HEK293T (cell line): Measurements from ENCODE around the gene ZNF618.

Experiments used
- CTCF ChIA-PET: fragments of 350-600 bp; formaldehyde crosslinking; extraction: SDS; loops from one replicate; lab custom pipeline; 2021; ENCODE audit warnings: antibody characterized with exemption, inconsistent platforms; lab: Yijun Ruan, JAX
- POLR2A ChIA-PET: fragments of 350-600 bp; formaldehyde crosslinking; extraction: SDS; loops from one replicate; lab custom pipeline; 2020; ENCODE audit warnings: antibody characterized with exemption, inconsistent platforms; lab: Yijun Ruan, JAX
- DNase-seq: peaks from one replicate; pipeline ENCODE4 v3.0.0; 2012; ENCODE audit warnings: mixed read lengths; ENCODE audit errors: extremely low spot score
- ARNT ChIP-seq: fragments of 450-650 bp; IDR thresholded peaks from 2 replicates; pipeline ENCODE4 v1.6.1; 2017; ENCODE audit warnings: mild to moderate bottlenecking
- BHLHE40 ChIP-seq: fragments of 450-650 bp; IDR thresholded peaks from 2 replicates; pipeline ENCODE4 v1.6.1; 2016; ENCODE audit warnings: mild to moderate bottlenecking, moderate library complexity, borderline replicate concordance
- CTBP1 ChIP-seq: fragments of 450-650 bp; IDR thresholded peaks from 2 replicates; pipeline ENCODE4 v1.6.1; 2016; ENCODE audit warnings: borderline replicate concordance
- ELF4 ChIP-seq: fragments of 450-650 bp; IDR thresholded peaks from 2 replicates; pipeline ENCODE4 v1.6.1; 2017; ENCODE audit warnings: antibody characterized with exemption
- FOXA1 ChIP-seq: fragments of 450-650 bp; IDR thresholded peaks from 2 replicates; pipeline ENCODE4 v1.6.1; 2016; ENCODE audit warnings: mild to moderate bottlenecking
- FOXK2 ChIP-seq: fragments of 450-650 bp; IDR thresholded peaks from 2 replicates; pipeline ENCODE4 v1.6.1; 2016; ENCODE audit warnings: mild to moderate bottlenecking
- FOXM1 ChIP-seq: fragments of 450-650 bp; IDR thresholded peaks from 2 replicates; pipeline ENCODE4 v1.6.1; 2017; ENCODE audit warnings: mild to moderate bottlenecking, borderline replicate concordance
- HDGF ChIP-seq: fragments of 450-650 bp; IDR thresholded peaks from 2 replicates; pipeline ENCODE4 v1.6.1; 2017; ENCODE audit warnings: antibody characterized with exemption, borderline replicate concordance
- L3MBTL2 ChIP-seq: fragments of 450-650 bp; conservative IDR thresholded peaks from 2 replicates; pipeline ENCODE4 v1.6.1; 2016; ENCODE audit warnings: mild to moderate bottlenecking
- LEF1 ChIP-seq: fragments of 450-650 bp; IDR thresholded peaks from 2 replicates; pipeline ENCODE4 v1.6.1; 2017; ENCODE audit warnings: mild to moderate bottlenecking, borderline replicate concordance
- NFRKB ChIP-seq: fragments of 450-650 bp; IDR thresholded peaks from 2 replicates; pipeline ENCODE4 v1.6.1; 2016; ENCODE audit warnings: mild to moderate bottlenecking, moderate library complexity
- SP1 ChIP-seq: fragments of 450-650 bp; IDR thresholded peaks from 2 replicates; pipeline ENCODE4 v1.6.1; 2017
- SUZ12 ChIP-seq: fragments of 450-650 bp; IDR thresholded peaks from 2 replicates; pipeline ENCODE4 v1.6.1; 2016; ENCODE audit warnings: mild to moderate bottlenecking
- TARDBP ChIP-seq: fragments of 450-650 bp; IDR thresholded peaks from 2 replicates; pipeline ENCODE4 v1.6.1; 2016
- ZNF384 ChIP-seq: fragments of 450-650 bp; IDR thresholded peaks from 2 replicates; pipeline ENCODE4 v1.6.1; 2016
- TF ChIP-seq, protein P1 (sequence below): fragments of 450-650 bp; IDR thresholded peaks from 2 replicates; pipeline ENCODE4 v1.6.1; 2016

Gene ZNF618

DNA sequence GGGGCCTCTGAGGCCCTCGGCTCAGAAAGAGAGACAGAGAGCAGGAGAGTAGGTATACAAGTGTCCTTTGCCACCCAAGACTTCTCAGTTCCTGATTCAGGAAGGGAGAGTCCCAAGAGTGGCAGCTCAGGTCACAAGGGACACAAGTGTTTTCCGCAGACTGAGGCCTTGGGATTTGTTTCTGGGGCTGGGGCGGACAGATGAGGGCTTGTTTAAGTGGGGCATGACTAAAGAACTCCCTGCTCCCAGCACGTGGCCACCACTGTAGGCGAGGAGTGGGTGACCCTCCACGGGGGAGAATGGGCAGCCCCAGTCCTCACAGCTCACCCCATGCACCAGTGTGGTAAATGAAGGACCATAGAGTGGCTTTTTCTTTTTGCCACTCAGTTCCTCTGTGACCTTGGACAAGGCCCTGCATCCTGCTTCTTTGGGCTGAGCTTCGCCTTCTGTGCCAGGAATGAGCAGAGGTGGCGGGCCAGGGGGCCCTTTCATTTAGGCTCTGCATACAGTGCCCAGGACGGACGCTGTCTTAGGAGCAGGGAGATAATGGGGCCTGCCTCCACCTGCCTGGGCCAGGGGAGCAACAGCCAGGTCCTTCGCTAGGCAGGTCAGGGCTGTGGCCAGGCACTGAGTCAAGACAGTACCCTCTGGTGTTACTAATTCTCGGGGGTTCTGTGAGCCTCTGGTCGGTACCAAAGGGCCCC lies 151.2 kb downstream of the ZNF618 start:
- ChIA-PET POLR2A (no interaction called here), CTCF (no interaction called here)
- no peak for DNase-seq
- TF ChIP-seq LEF1 (no peak), L3MBTL2 (no peak), ZNF384 (no peak), ARNT (no peak), NFRKB (no peak)
- TF ChIP-seq, protein P1, sequence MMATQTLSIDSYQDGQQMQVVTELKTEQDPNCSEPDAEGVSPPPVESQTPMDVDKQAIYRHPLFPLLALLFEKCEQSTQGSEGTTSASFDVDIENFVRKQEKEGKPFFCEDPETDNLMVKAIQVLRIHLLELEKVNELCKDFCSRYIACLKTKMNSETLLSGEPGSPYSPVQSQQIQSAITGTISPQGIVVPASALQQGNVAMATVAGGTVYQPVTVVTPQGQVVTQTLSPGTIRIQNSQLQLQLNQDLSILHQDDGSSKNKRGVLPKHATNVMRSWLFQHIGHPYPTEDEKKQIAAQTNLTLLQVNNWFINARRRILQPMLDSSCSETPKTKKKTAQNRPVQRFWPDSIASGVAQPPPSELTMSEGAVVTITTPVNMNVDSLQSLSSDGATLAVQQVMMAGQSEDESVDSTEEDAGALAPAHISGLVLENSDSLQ = no peak

DNA sequence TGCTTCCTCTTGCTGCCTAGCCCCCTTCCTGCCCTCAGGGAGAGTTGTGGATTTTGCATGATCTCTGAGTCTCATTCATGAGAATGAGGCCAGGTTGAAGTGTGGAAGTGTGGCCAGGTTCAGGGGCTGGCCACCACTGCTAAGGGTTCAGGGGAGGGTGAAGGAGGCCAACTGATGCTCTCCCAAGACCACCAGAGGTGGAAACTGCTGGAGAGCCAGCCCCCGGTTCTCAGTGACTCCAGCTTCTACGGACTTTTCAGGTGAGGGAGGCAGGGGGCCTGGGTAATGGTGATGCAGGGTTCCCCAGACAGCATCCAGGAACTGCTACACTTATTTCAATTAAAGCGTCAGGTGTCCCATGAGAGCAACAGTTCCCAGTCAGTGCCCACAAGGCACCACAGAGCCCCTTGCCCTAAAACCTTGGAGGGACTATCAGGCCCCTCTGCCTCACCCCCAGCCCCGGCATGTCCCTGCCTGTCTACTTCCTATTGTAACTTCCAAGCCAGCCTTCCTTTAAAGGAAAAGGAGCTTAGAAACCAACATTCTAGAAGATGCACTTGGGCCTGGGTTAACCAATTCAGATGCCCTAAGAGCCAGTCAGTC lies 151.9 kb downstream of the ZNF618 start:
- no peak for TF ChIP-seq TARDBP
- TF ChIP-seq CTBP1 = no peak
- no peak for TF ChIP-seq SP1
- no peak for TF ChIP-seq L3MBTL2
- no peak for TF ChIP-seq ELF4
- TF ChIP-seq, protein P1 = no peak
- no peak for TF ChIP-seq LEF1
- TF ChIP-seq FOXA1 = no peak
- no peak for TF ChIP-seq SUZ12
- TF ChIP-seq FOXK2 = no peak
- TF ChIP-seq BHLHE40 = no peak
- no peak for TF ChIP-seq HDGF
- TF ChIP-seq ZNF384 = no peak
- TF ChIP-seq NFRKB = no peak
- CTCF ChIA-PET = no interaction called here
- POLR2A ChIA-PET = no interaction called here
- DNase-seq = no peak

GRCh38 chr9:114028646-114029045 lies 152.5 kb downstream of the ZNF618 start:
- ChIA-PET POLR2A (no interaction called here), CTCF (no interaction called here)
- TF ChIP-seq FOXA1 = no peak
- TF ChIP-seq ARNT = no peak
- TF ChIP-seq CTBP1 = no peak
- TF ChIP-seq HDGF = no peak
- no peak for TF ChIP-seq NFRKB
- TF ChIP-seq ZNF384 = no peak
- TF ChIP-seq BHLHE40 = no peak
- TF ChIP-seq, protein P1 = no peak
- TF ChIP-seq ELF4 = no peak
- TF ChIP-seq L3MBTL2 = no peak
- no peak for TF ChIP-seq FOXK2
- no peak for TF ChIP-seq SP1
- no peak for TF ChIP-seq LEF1
- no peak for TF ChIP-seq FOXM1
- no peak for TF ChIP-seq SUZ12
- no peak for TF ChIP-seq TARDBP
- DNase-seq = no peak

DNA sequence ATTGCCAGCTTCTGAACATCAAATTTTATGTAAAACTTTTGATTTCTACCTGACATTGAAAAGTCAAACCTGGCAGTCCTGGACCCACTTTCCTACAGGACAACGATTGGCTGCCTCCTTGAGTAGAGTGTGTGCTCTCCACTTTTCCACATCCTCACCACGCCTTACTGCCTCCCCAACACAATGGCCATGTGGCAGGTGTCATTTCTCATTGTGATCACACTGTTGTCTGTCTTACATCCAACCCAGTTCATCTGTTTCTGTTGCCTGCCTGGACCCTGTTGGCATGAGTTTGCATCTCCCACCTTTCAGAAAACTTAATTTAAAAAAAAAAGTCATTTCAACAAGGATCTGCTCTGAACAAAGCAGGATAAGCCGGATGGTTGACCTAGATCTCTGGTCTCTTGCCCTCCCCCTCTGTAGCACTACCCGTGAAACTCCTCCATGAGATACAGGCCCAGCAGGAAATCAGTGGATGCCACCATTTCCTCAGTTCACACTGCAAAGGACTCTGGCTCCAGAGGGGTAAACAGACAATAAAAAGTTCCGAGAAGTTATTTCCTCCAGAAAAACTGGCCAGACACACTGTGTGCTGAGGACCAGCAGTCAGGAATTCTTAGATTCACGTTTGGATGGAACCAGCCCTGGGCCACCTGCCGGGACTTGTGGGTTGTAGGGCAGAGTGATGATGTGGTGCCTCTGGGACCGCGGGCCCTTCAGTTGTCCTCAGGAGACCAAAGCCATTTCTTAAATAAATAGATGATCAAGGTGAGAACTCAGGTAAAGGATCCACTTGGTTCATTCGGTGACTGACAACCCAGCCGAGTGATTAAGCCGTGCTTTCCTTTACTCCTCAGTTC lies 153.4 kb downstream of the ZNF618 start:
- TF ChIP-seq FOXM1 = no peak
- no peak for TF ChIP-seq LEF1
- TF ChIP-seq, protein P1 = no peak
- no peak for TF ChIP-seq TARDBP
- TF ChIP-seq ZNF384 = no peak
- no peak for TF ChIP-seq L3MBTL2
- no peak for TF ChIP-seq FOXK2
- TF ChIP-seq NFRKB = no peak
- TF ChIP-seq BHLHE40 = no peak
- TF ChIP-seq ARNT = no peak
- no peak for TF ChIP-seq SUZ12
- no peak for TF ChIP-seq HDGF
- no peak for TF ChIP-seq FOXA1
- no peak for TF ChIP-seq CTBP1
- no peak for TF ChIP-seq SP1
- ChIA-PET CTCF (no interaction called here), POLR2A (no interaction called here)
- DNase-seq = no peak

GRCh38 chr9:114030364-114030763 lies 154.3 kb downstream of the ZNF618 start:
- TF ChIP-seq SP1 = no peak
- TF ChIP-seq L3MBTL2 = no peak
- no peak for TF ChIP-seq NFRKB
- TF ChIP-seq HDGF = no peak
- no peak for TF ChIP-seq FOXM1
- no peak for TF ChIP-seq ARNT
- TF ChIP-seq BHLHE40 = no peak
- TF ChIP-seq FOXK2 = no peak
- TF ChIP-seq LEF1 = no peak
- DNase-seq = no peak
- CTCF ChIA-PET = interaction anchor here (0.6 kb wide), 1 partner anchor 224 kb away, joined by 3 read pairs; no protein-coding TSS in a partner anchor
- POLR2A ChIA-PET = no interaction called here
